GM21786 (cell line): ENCODE results near the gene MRPS35.

Experiments
- ATAC-seq: cut with Tn5 transposase; IDR thresholded peaks from one replicate; pipeline ENCODE4 v1.9.1; 2021; ENCODE audit not compliant: unreplicated experiment

MRPS35 gene

DNA sequence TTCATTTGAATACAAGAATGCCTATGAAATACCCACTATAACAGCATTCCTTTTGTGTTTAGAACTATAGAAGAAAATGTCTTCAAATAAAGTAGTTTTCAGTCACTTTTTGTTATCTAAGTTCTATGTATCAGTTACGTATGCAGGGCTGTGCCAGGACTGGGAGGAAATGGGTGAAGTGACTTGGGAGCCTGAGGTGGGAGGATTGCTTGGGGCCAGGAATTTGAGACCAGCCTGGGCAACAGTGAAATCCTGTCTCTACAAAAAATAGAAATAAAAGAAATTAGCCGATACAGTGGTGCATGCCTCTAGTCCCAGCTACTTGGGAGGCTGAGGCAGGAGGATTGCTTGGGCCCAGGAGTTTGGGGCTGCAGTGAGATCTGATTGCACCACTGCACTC lies 92.3 kb downstream of the MRPS35 start:
- ATAC-seq, result no peak

- ATAC-seq, result no peak
Measured at GRCh38 chr12:27805238-27805637, 94.6 kb downstream of the MRPS35 start.
